ENCODE data around the gene HOXD13. TPM values are rescaled to one million over a fixed set of nuclear protein-coding genes. Genes with fewer than 3 reads are reported as not detected.

The HOXD13 gene
- polyA plus RNA-seq, 1 donor from 2014 or later: not detected

DNA sequence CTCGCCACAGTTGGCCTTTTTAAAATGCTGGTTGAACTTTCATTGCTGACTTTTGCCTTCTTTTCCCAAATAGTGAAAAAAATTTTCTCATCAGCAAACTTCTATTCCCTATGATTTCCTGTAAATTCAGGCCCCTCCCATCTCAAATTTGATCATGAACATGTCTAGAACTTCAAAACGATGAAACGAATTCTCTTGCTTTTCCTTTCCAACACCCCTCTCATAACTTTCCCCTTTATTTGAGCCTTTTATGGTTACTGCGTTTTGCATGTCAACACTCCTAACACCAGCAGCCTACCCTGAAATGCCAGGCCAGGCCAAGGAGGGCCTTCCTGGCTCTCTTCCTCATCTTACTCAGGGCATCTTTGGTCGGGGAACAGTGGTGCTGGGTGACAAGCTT is 1.7 kb upstream of the HOXD13 start:
- H3K4me2 ChIP-seq (ENCODE audit: low read length): no peak overlapping the region
- TF ChIP-seq REST (IDR thresholded peaks at IDR 0.05; ENCODE audit: borderline replicate concordance) (no peak), EP300 (conservative IDR thresholded peaks at IDR 0.05; ENCODE audit: poor library complexity, severe bottlenecking) (no peak), RAD21 (conservative IDR thresholded peaks at IDR 0.05) (no peak), EZH2 (IDR thresholded peaks at IDR 0.05; ENCODE audit: borderline replicate concordance, insufficient read depth, low read length, poor library complexity, severe bottlenecking) (no peak), POLR2AphosphoS5 (IDR thresholded peaks at IDR 0.05) (peak; percentile 8), SMC3 (conservative IDR thresholded peaks at IDR 0.05; ENCODE audit: poor library complexity) (no peak)
- TF ChIP-seq, protein P1, sequence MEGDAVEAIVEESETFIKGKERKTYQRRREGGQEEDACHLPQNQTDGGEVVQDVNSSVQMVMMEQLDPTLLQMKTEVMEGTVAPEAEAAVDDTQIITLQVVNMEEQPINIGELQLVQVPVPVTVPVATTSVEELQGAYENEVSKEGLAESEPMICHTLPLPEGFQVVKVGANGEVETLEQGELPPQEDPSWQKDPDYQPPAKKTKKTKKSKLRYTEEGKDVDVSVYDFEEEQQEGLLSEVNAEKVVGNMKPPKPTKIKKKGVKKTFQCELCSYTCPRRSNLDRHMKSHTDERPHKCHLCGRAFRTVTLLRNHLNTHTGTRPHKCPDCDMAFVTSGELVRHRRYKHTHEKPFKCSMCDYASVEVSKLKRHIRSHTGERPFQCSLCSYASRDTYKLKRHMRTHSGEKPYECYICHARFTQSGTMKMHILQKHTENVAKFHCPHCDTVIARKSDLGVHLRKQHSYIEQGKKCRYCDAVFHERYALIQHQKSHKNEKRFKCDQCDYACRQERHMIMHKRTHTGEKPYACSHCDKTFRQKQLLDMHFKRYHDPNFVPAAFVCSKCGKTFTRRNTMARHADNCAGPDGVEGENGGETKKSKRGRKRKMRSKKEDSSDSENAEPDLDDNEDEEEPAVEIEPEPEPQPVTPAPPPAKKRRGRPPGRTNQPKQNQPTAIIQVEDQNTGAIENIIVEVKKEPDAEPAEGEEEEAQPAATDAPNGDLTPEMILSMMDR (IDR thresholded peaks at IDR 0.05; ENCODE audit: poor library complexity, severe bottlenecking): no peak
- no peak overlapping the region for H3K4me3 ChIP-seq (ENCODE audit: low read length)
- H3F3A ChIP-seq (ENCODE audit: insufficient read depth, low read length, poor library complexity, severe bottlenecking): no peaks in the 10 kb centered on the region
- H3K9me2 ChIP-seq (ENCODE audit: insufficient read depth, low read length): no peaks in the 10 kb centered on the region
- no peaks in the 10 kb centered on the region for H3K9me3 ChIP-seq (ENCODE audit: low read length)
- peaks cover 99% of the 10 kb centered on the region for H3K27me3 ChIP-seq (ENCODE audit: insufficient read depth, low read depth, low read length)
- H3K9ac ChIP-seq (ENCODE audit: low read length): no peak overlapping the region
- no peaks in the 10 kb centered on the region for H3K36me3 ChIP-seq (ENCODE audit: insufficient read depth, low read length)
- no peak overlapping the region for H3K27ac ChIP-seq (ENCODE audit: low read length)
- no peaks in the 10 kb centered on the region for H3K79me2 ChIP-seq (replicated peaks; ENCODE audit: insufficient read depth, low read length)
- H2AFZ ChIP-seq (ENCODE audit: low read depth, low read length): no peak overlapping the region
- H4K20me1 ChIP-seq (ENCODE audit: insufficient read depth): no peaks in the 10 kb centered on the region

- TF ChIP-seq, protein P1 (IDR thresholded peaks at IDR 0.05; ENCODE audit: poor library complexity, severe bottlenecking): no peak
- TF ChIP-seq TAF1 (IDR thresholded peaks at IDR 0.05; ENCODE audit: low read depth) (no peak), SMC3 (conservative IDR thresholded peaks at IDR 0.05; ENCODE audit: poor library complexity) (no peak), MXI1 (conservative IDR thresholded peaks at IDR 0.05; ENCODE audit: poor library complexity, severe bottlenecking) (no peak), EP300 (conservative IDR thresholded peaks at IDR 0.05; ENCODE audit: poor library complexity, severe bottlenecking) (no peak), EZH2 (IDR thresholded peaks at IDR 0.05; ENCODE audit: borderline replicate concordance, insufficient read depth, low read length, poor library complexity, severe bottlenecking) (peak; percentile 92)
- H3K9ac ChIP-seq (ENCODE audit: low read length): no peak overlapping the region
- no peaks in the 10 kb centered on the region for H3K9me3 ChIP-seq (ENCODE audit: low read length)
- no peak overlapping the region for H3K4me3 ChIP-seq (ENCODE audit: low read length)
- no peak overlapping the region for H3K4me2 ChIP-seq (ENCODE audit: low read length)
- H3K79me2 ChIP-seq (replicated peaks; ENCODE audit: insufficient read depth, low read length): no peaks in the 10 kb centered on the region
- no peaks in the 10 kb centered on the region for H3K36me3 ChIP-seq (ENCODE audit: insufficient read depth, low read length)
- H3K9me2 ChIP-seq (ENCODE audit: insufficient read depth, low read length): no peaks in the 10 kb centered on the region
- H2AFZ ChIP-seq (ENCODE audit: low read depth, low read length): no peak overlapping the region
- H3K27me3 ChIP-seq (ENCODE audit: insufficient read depth, low read depth, low read length): peaks cover 99% of the 10 kb centered on the region
- no peaks in the 10 kb centered on the region for H3F3A ChIP-seq (ENCODE audit: insufficient read depth, low read length, poor library complexity, severe bottlenecking)
- H4K20me1 ChIP-seq (ENCODE audit: insufficient read depth): no peaks in the 10 kb centered on the region
- H3K27ac ChIP-seq (ENCODE audit: low read length): no peak overlapping the region
Measured at GRCh38 chr2:176091329-176092258, 927 bp upstream of the HOXD13 start.
